ENCODE data around the gene PIK3IP1.

Gene PIK3IP1

DNA sequence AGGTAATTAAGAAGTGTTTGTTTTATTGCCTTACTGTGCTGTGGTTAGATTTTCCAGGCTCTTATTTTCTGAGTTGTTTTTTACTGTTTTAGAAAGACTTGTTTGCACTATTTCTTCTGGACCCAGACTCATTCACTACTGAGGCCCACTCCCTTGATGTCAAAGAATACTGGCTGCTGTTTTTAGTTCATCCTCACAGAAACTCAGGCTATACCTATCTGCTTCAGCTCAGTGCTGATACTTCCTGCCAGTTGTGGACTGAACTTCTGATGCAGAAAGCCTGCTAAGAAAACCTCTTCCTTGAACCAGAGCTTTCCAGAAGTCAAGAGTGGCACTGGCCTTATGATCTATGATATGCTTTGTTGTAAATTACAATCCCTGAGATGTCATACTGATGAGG is 15.9 kb upstream of the PIK3IP1 start:
- DNase-seq (ENCODE audit: low read depth in 2 of 2): no peak

DNA sequence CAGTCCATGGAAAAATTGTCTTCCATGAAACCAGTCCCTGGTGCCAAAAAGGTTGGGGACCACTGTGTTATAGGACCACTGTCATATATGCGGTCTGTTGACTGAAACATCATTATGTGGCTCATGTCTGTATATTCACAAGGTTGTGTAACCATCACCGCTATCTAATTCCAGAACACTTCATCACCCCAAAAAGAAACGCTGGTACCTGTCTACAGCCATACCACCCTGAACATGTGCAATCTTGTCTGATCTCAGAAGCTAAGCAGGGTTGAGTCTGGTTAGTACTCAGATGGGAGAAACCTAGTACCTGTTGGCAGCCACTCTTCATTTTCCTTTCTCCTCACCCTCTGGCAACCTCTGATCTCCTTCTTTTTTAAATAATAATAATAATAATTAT is 12.9 kb upstream of the PIK3IP1 start:
- no peak for DNase-seq (ENCODE audit: low read depth in 2 of 2)

DNA sequence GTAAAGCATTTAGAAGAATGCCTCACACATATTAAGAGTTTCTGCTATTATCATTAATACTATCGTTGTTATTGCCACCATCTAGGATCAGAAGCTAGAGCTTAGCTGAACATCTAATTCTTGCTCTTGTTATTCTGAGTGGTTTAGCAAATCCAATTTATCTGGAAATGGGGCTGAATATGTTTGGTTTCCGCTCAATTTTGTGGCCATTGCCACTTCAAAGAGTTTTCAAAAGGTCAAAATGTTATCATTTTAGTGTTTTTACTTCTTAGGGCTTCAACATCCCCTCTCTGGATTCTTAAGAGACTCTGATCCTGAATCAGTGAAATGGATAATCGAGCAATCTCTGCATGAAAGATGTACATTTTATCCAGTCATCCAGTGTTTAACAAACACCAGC is 10.2 kb upstream of the PIK3IP1 start:
- DNase-seq (ENCODE audit: low read depth in 2 of 2): no peak

DNA sequence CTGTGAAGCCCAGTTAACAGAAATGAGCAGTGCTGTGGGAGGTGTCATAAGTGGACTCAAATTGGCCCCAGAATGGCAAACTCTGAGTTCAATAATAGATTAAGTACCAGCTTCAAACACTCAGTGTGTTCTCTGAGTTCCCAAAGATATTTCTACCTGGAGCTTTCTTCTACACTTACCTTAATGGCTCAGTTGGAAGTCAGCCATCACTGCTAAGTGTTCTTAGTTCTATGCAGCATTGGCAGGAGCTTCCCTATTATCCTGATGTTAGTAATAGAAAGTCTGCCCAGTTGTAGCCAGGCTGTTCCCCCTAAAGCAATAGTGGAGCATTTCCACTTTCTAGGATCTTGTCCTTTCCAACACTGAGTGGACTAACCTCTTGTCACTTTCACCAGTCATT is 9.7 kb upstream of the PIK3IP1 start:
- no peak for DNase-seq (ENCODE audit: low read depth in 2 of 2)

DNA sequence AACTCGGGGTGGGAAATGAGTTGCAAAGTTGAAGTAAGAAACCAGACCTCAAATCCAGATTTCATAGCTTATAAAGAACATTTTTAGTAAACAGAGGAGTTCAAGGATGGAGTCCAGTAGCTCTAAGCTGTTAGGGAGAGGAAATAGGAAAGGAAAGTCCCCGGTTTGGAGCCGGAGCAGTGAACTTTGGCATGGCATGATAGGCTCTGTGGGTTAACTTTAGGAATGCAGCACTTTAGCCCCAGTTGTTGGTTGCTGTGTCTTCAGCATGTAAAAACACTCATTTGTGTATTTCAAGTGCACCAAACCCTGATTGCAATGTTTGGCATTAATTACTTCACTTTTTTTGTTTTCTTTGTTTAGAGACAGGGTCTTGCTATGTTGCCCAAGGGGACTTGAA is 8.6 kb upstream of the PIK3IP1 start:
- DNase-seq (ENCODE audit: low read depth in 2 of 2): no peak

DNA sequence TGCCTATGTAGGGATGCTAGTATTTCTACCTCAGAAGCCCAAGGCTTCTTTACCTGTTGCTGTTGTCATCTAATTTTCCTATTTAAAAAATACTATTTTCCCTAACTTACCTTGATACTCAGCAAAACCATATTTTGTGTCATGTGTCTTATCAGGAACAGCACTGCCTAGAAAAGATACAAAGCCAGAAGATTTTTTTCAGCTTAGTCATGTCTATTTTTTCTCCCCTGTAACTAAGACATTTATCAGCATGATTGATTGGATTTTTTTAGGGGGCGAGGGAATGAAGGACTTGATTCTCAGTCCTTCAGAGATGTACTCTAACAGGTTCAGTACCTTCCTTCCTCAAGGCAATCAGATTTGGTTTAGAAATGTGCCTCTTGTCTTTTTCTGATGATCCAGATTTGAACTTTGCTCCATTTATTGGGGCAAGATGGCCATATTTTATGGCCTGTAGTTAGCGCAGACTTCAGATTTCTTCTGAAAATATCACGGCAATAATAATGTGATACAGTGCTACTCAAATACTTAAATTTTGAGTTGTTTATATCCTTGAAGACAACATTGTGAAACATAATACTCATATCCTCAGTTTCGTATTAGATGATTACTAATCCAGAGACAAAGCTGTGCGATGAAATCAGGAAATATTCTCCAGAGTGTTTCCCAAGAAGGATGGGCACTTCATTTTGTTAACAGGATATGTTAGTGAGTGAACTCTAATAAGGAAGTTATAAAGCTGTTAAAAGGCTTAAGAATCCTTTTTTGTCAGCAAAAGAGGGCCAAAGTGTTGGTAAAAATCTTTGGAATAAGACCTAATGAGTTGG is 3.8 kb upstream of the PIK3IP1 start:
- no peak for DNase-seq (ENCODE audit: low read depth in 2 of 2)

DNA sequence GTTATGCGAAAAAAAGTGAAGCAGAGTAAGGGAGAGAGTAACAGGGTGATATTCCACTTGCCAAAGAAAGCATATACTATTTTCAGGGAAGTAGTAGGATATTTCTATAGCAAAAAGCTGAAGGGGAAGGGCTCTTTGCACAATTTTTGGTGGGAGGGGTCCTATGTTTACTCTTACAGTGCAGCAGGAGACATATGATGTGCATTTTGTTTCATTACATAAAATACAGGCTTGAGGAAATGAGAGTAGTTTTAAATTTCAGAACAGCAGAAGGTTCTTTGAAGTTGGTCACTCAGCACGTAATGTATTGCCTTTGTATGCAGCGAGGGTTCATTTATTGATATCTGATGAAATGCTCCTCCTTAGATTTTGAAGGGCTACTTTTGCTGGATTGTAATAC is 3.1 kb upstream of the PIK3IP1 start:
- no peak for DNase-seq (ENCODE audit: low read depth in 2 of 2)

DNA sequence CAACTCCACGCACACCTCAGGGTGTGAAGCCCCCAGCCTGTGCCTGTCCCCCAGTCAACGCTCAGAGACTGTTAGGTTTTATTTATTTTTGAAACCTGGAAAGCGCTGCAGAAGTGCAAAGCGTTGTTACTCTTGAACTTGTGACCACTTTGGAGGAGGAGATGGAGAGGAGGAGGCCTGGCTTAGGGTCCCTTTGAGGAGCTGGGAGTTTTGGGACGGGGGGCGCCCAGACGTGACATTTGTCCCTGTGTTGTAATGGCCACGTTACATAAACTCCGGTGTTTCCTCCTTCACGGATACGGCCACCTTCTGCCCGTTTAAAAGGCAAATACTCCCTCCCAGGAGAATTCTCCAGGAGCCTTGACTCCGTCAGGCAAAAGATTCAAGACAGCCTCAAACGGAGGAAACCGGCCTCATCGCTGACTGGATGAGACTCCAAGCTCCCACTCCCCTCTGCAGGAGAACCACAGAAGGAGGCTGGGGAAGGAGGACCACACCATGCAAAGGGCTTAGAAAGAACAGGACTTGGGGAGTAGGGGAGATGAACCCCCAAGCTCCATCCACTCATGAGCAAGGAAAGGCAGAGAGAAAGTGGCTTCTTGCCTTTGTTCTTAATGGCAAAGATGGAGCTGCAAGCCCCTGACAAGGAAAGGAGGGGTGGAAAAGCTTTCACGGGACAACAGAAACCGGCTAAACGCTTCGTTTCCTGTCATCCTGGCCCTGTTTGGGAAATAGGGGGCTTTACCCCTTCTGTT is 630 bp downstream of the PIK3IP1 start:
- no peak for DNase-seq (ENCODE audit: low read depth in 2 of 2)

DNA sequence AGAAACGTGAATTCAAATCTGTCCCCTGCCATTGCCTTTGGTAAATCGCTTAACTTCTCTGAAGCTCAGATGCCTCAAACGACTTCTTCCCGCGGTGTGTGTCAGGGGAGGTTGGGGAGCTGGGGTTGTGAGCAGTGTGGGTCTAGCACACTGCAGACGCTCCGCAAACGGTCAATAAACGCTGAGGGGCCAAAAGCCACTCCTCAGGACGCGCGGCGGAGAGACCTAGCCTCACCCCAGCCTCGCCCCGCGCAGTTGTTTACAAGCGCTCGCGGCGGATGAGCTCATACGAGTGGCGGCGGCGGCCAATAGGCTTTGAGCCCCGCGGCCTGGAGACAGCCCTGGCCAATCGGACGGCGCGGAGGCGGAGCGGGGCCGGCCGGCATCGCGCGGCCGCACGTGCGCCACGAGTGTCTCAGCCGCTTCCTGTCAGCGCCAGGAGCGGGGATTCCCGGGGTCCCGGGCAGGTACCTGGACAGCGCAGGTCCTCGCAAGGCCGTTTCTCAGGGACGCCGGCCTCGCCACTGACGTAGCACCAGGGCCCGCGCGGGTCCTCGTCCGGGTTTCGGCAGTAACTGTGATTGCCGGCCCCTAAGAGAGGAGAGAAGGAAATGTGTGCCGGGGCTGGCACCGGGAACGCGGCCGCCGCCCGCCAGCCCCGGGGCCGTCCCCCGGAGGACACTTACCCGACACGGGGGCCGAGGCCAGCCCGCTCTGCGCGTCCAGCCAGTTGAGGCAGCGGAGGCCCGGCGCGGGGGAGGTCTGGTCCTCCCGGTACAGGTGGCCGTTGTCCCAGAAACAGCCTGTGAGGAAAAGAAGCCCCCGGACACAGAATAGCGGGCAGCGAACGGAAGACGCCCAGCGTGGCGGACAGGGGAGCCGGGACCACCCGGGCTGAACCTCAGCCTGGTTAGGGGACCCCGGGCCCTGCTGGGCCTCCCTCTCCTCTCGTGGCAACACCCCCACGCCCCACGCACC is 1.5 kb downstream of the PIK3IP1 start:
- DNase-seq (ENCODE audit: low read depth in 2 of 2): peak; percentile 92 to 95

DNA sequence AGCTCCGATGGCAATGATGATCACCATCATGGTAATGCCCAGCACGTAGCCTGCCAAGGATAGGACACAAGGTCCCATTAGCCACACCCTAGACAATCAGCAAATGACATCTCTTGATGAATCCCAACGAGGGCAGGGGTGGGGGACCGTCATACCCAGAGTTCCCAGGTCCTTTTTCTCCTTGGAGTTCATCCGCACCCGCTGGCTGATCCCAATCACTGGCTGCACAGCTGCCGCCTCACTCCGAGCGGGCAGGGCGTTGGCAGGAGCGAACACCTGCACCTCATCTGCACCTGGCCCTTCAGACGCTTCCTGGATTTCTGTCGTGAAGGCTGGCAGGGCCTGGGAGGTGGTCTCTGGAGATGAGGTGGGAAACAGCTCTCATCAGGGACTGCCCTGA is 2.9 kb downstream of the PIK3IP1 start:
- no peak for DNase-seq (ENCODE audit: low read depth in 2 of 2)

DNA sequence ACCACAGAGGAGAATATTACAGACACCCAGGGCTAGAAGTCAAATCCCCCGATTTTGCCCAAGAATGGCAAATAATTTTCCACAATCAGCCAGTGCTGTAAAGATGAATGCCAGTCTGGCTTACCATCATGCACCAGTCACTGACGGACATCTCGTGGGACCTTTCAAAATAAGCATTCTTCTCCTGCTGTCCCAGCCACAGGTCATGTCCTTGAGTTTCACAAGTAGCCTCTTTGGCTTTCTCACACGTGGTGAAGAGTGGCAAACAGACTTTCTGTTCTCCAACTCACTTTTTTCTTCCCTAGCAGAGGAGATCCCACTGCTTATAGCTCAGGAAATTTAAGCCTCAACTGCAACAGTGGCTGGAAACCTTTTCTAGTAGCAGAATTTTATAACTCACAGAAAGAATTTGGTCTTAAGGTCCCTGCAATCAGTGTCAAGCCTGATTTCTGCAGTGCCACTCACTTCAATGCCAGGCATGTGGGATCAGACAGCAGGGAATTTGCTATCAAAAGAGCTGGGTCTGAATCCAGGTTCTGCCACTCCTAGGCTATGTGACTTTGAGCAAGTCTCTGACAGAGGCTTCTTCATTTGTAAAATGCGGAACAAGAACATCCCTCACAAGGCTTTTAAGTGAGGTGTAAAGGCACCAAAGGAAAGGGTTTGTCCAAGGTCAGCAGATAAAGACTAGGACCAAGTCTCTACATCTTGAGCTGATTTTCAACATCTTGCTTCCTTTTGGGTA is 3.6 kb downstream of the PIK3IP1 start:
- no peak for DNase-seq (ENCODE audit: low read depth in 2 of 2)

DNA sequence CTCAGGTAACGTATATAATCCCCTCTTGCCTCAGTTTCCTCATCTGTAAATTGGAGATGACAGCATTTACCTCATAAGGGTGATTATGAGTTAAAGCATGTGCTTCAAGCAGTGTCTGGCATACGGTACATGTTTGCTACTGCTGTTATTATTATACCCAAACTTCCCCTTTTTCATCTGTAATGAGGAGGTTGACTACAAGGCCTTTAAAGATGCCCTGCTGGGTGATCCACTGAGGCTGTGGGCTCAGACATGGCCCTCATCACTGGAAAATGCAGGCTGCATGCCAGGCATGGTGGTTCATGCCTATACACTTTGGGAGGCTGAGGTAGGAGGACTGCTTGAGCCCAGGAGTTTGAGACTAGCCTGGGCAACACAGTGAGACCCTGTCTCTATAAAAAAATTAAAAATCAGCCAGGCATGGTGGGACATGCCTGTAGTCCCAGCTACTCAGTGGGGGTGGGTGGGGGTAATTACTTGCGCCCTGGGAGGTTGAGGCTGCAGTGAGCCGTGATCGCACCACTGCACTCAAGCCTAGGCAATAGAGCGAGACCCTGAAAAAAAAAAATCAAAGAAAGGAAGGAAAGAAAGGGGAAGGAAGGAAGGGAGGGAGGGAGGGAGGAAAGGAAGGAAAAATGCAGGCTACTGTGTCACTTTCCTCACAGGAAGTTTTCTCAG is 4.3 kb downstream of the PIK3IP1 start:
- no peak for DNase-seq (ENCODE audit: low read depth in 2 of 2)

DNA sequence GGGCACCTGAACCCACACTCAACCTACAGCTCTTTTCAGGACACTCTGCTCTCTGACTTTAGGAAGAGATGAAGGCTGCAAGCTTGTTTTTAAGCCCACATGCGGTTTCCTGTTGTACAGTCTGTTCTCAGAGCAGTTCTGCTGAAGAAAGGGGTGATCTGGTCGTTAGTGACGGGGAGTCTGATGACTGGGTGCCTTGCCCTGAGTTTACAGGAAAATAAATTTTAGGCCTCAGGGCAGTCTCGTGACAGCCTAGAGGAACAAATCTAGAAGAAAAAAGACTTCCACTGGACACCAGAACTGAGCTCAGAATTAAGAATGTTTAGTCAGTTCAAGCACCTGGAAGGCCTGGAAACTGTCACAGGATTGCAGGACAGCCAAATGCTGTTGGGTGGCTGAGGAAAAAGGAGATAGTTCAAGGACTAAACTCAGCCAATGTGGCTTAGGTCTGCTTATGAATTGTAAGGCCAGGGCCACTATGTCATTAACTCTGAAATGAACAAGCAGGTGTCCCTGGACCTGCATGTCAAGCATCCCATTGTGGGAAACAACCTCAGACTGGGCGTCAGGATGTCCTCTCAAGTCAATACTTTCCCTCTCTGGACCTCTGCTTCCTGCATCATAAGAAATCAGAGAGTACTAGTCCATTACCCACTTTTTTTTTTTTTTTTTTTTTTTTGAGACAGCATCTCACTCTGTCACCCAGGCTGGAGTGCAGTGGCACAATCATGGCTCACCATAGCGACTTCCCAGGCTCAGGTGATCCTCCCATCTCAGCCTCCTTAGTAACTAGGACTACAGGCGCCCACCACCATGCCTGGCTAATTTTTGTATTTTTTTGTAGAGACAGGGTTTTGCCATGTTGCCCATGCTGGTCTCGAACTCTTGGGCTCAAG is 5.7 kb downstream of the PIK3IP1 start:
- DNase-seq (ENCODE audit: low read depth in 2 of 2): peak; percentile 32 to 44

DNA sequence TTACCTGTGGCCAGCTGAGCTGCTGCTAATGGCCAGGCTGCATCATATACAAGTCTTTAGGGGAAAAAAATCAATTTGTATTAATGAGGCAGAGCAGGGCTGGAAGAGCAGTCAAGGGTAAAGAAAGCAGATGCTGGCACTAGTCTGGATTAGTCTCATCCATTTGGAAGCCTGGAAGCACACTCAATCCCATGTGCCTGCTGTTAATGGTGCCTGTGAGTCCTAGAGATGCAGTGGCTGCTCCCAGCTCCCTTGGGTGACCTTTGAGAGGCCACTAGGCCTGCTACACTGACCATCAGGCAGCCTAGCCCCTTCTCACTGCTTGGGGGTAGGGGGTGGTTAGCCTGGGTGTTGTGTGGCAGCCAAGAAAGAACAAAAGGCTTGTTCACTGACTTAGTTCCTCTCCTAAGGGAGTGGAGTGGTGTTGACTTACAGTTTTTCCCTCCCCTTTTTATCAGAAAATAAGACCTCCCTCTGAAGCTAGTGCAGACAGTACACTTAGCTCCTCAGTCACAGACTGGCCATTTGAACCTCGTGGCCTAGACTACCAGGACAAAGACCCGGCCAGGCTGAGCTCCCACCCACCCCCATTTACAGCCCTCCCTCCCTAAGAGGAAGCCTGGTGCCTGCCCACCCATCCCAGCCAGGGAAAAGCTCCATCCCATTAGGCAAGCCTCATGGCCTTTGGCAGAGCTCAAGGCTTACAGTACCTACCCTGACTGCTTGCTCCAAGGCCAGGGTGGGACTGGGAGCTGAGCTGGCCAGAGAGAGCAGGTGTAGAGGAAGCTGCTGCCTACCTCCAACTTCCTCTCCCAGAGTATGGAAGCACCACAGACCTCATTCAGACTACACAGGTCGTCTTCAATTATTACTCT is 7.8 kb downstream of the PIK3IP1 start:
- DNase-seq (ENCODE audit: low read depth in 2 of 2): no peak

DNA sequence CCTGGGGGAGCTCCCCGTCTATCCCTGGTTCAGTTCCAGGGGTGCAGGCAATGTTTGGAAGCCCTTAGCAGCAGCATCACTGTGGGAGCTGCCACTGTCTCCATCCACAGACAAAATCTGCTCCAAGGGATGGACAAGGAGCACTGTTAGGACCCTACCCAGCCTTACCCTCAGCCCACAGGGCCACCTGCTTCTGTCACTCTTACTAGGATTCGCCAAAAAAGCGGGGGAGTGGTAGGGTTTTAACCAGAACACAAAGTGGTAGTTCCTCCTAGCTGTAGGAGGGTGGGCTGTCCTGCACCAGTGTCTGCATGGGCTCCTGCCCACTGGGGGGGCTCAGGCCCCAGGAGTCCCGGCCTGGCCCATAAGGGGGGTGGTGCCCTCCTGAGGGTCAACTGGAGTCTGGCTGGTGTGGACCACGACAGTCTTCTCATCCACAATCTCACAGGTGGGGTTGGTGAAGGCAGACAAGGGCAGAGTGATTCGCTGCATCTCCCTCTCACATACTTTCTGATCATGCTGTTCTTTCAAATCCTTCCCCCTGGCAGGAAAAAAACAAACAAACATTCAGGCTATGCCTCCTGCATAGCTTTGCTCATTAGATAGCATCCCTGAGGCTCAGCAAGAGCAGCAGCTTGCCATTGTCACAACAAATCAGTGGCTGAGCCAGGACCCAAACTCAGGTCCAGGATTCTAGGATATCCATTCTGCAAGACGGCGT is 9.4 kb downstream of the PIK3IP1 start:
- no peak for DNase-seq (ENCODE audit: low read depth in 2 of 2)

DNA sequence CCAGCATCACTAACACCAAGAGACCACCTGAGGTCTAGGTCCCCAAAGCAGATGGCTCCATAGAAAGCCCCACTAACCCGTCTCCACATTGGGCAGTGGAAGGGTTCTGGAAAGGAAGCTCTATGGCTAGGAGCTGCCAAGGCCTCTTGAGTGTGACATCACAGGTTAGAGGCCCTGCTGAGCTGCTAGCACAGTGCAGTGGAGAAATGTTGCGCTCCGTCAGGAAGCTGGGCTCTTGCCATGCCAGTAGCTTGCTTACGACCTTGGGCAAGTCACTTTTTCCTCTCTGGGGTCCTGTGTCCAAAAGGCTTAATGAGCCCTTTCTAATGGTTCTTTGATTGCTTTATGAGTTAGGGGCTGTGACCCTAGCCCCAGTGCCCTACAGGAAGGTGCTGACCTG is 10.6 kb downstream of the PIK3IP1 start:
- no peak for DNase-seq (ENCODE audit: low read depth in 2 of 2)

DNA sequence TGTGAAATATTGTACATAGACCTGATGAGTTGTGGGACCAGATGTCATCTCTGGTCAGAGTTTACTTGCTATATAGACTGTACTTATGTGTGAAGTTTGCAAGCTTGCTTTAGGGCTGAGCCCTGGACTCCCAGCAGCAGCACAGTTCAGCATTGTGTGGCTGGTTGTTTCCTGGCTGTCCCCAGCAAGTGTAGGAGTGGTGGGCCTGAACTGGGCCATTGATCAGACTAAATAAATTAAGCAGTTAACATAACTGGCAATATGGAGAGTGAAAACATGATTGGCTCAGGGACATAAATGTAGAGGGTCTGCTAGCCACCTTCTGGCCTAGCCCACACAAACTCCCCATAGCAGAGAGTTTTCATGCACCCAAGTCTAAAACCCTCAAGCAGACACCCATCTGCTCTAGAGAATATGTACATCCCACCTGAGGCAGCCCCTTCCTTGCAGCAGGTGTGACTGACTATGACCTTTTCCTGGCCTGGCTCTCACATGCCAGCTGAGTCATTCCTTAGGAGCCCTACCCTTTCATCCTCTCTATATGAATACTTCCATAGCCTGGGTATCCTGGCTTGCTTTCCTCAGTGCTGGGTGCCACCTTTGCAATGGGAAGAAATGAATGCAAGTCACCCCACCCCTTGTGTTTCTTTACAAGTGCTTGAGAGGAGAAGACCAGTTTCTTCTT is 12.3 kb downstream of the PIK3IP1 start:
- no peak for DNase-seq (ENCODE audit: low read depth in 2 of 2)

DNA sequence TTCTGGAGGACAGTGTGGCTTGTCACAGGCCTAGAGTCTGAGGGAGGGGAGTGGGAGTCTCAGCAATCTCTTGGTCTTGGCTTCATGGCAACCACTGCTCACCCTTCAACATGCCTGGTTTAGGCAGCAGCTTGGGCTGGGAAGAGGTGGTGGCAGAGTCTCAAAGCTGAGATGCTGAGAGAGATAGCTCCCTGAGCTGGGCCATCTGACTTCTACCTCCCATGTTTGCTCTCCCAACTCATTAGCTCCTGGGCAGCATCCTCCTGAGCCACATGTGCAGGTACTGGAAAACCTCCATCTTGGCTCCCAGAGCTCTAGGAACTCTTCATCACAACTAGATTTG is 13.0 kb downstream of the PIK3IP1 start:
- no peak for DNase-seq (ENCODE audit: low read depth in 2 of 2)

Data from stimulated activated CD8-positive, alpha-beta memory T cell treated with anti-CD3 and anti-CD28 coated beads, Interleukin-15, amount 100 ng/mL, for 48 hours (primary cell).